ENCODE data around the gene C3AR1. TPM values are rescaled to one million over a fixed set of nuclear protein-coding genes. Genes with fewer than 3 reads are reported as not detected.
"Not testable (repeated sequence)": the region's sequence is repeated elsewhere in the genome, so short reads cannot be mapped to it uniquely, and the experiment has no call there.

C3AR1 gene
- total RNA-seq, 4 donors from 2014 or later = 7.1 to 16.8 (median 9.1) TPM

- 65 to 75% methylated on average over 3 of the region's 3 CpGs for WGBS, 2 donors
- DNase-seq (ENCODE audit: low spot score in 2 of 2) = no peak
- no peaks in the 10 kb centered on the region for H3K36me3 ChIP-seq
- no peak overlapping the region for H3K27ac ChIP-seq
- no peaks in the 10 kb centered on the region for H3K9me3 ChIP-seq
- no peaks in the 10 kb centered on the region for H3K27me3 ChIP-seq
- no peak overlapping the region for H3K4me3 ChIP-seq
- H3K4me1 ChIP-seq = peaks cover 0 to 37% (median 15%) of the 10 kb centered on the region in 4 donors
- TF ChIP-seq CTCF (IDR thresholded peaks at IDR 0.05) (no peak), POLR2A (IDR thresholded peaks at IDR 0.05) (no peak), EP300 (IDR thresholded peaks at IDR 0.05) (no peak)
These were observed 36.0 kb downstream of the C3AR1 start for GRCh38 chr12:8030189-8030588.

- TF ChIP-seq POLR2A (IDR thresholded peaks at IDR 0.05) = no peak
- TF ChIP-seq EP300 (IDR thresholded peaks at IDR 0.05) = no peak
- TF ChIP-seq CTCF (IDR thresholded peaks at IDR 0.05) = no peak
- Histone ChIP-seq H3K9me3 (no peaks in the 10 kb centered on the region), H3K36me3 (no peaks in the 10 kb centered on the region), H3K4me3 (no peak overlapping the region), H3K27me3 (no peaks in the 10 kb centered on the region), H3K27ac (no peak overlapping the region), H3K4me1 (peaks cover 0 to 18% (median 0%) of the 10 kb centered on the region in 4 donors)
- no peak for DNase-seq (ENCODE audit: low spot score in 2 of 2)
- WGBS, 2 donors = 95 to 97% methylated on average over 15 of the region's 15 CpGs
These were observed 37.9 kb downstream of the C3AR1 start for GRCh38 chr12:8028267-8028666.

- Histone ChIP-seq H3K27me3 (no peaks in the 10 kb centered on the region), H3K27ac (no peak overlapping the region), H3K4me1 (peaks cover 0 to 17% (median 0%) of the 10 kb centered on the region in 4 donors), H3K9me3 (no peaks in the 10 kb centered on the region), H3K4me3 (peak overlapping the region in 1 of 4 donors; percentile 71), H3K36me3 (no peaks in the 10 kb centered on the region)
- DNase-seq (ENCODE audit: low spot score in 2 of 2) = no peak
- WGBS, 2 donors = 72 to 76% methylated on average over 5 of the region's 5 CpGs
- TF ChIP-seq POLR2A (IDR thresholded peaks at IDR 0.05) (no peak), CTCF (IDR thresholded peaks at IDR 0.05) (no peak), EP300 (IDR thresholded peaks at IDR 0.05) (no peak)
These were observed 38.3 kb downstream of the C3AR1 start for GRCh38 chr12:8027856-8028255.

GRCh38 chr12:8026291-8026900 is 39.8 kb downstream of the C3AR1 start:
- no peak for TF ChIP-seq CTCF (IDR thresholded peaks at IDR 0.05)
- peak; percentile 68 to 82 for TF ChIP-seq POLR2A (IDR thresholded peaks at IDR 0.05)
- TF ChIP-seq EP300 (IDR thresholded peaks at IDR 0.05) = peak; percentile 62 to 94
- peak overlapping the region; percentile 66 to 80 (median 72) for H3K4me3 ChIP-seq
- WGBS, 2 donors = 0 to 1% methylated on average over 27 of the region's 27 CpGs
- H3K36me3 ChIP-seq = no peaks in the 10 kb centered on the region
- peak overlapping the region; percentile 99 to 100 (median 100) for H3K27ac ChIP-seq
- H3K4me1 ChIP-seq = peaks cover 0 to 10% (median 0%) of the 10 kb centered on the region in 4 donors
- no peaks in the 10 kb centered on the region for H3K9me3 ChIP-seq
- DNase-seq (ENCODE audit: low spot score in 2 of 2) = peak; percentile 97 to 99
- H3K27me3 ChIP-seq = no peaks in the 10 kb centered on the region

- Histone ChIP-seq H3K27me3 (peaks cover 0 to 54% of the 10 kb centered on the region in 2 donors), H3K9me3 (no peaks in the 10 kb centered on the region), H3K4me3 (peak overlapping the region in 3 of 4 donors; percentile 17 to 41 (median 31)), H3K4me1 (peaks cover 0 to 14% (median 0%) of the 10 kb centered on the region in 4 donors), H3K36me3 (no peaks in the 10 kb centered on the region), H3K27ac (no peak overlapping the region)
- no peak for TF ChIP-seq CTCF (IDR thresholded peaks at IDR 0.05)
- no peak for TF ChIP-seq POLR2A (IDR thresholded peaks at IDR 0.05)
- no peak for TF ChIP-seq EP300 (IDR thresholded peaks at IDR 0.05)
- 4 to 5% methylated on average over 51 to 58 of the region's 58 CpGs for WGBS, 2 donors
- no peak for DNase-seq (ENCODE audit: low spot score in 2 of 2)
These were observed 47.2 kb downstream of the C3AR1 start for GRCh38 chr12:8018666-8019581.

- peaks cover 0 to 54% of the 10 kb centered on the region in 2 donors for H3K27me3 ChIP-seq
- not testable (repeated sequence) for H3K27ac ChIP-seq; H3K9me3 ChIP-seq; DNase-seq (ENCODE audit: low spot score in 2 of 2); H3K36me3 ChIP-seq
- 57 to 61% methylated on average over 16 of the region's 16 CpGs for WGBS, 2 donors
- peak overlapping the region in 2 of 4 donors; percentile 17 to 41 for H3K4me3 ChIP-seq
- peaks cover 0 to 14% (median 0%) of the 10 kb centered on the region in 4 donors for H3K4me1 ChIP-seq
These were observed 47.9 kb downstream of the C3AR1 start for GRCh38 chr12:8018213-8018612.
